Endodermal cell (in vitro differentiated cells): ENCODE data around the gene ADCY2. TPM values are rescaled to one million over a fixed set of nuclear protein-coding genes. Genes with fewer than 3 reads are reported as not detected.

Source experiments
- DNase-seq: peaks from one replicate; pipeline ENCODE4 v3.0.0-alpha.2; 2017
- H3K27ac ChIP-seq: 2 replicates; pipeline ENCODE4 v1.5.1; 2013; ENCODE audit warnings: mild to moderate bottlenecking, low read depth, low read length, moderate library complexity
- H3K27me3 ChIP-seq: 2 replicates; pipeline ENCODE4 v1.6.1; 2013; ENCODE audit warnings: mild to moderate bottlenecking, low read length, moderate library complexity; ENCODE audit not compliant: insufficient read depth, control insufficient read depth, poor library complexity, severe bottlenecking
- H3K36me3 ChIP-seq: 2 replicates; pipeline ENCODE4 v1.7.0; 2013; ENCODE audit warnings: mild to moderate bottlenecking, low read length, moderate library complexity; ENCODE audit not compliant: control insufficient read depth, insufficient read depth
- H3K4me1 ChIP-seq: one replicate; pipeline ENCODE4 v1.7.0; 2013; ENCODE audit warnings: low read length; ENCODE audit not compliant: control insufficient read depth, insufficient read depth
- H3K4me3 ChIP-seq: 2 replicates; pipeline ENCODE4 v1.5.1; 2013; ENCODE audit warnings: mild to moderate bottlenecking, low read length, moderate library complexity
- H3K9ac ChIP-seq: 2 replicates; pipeline ENCODE4 v1.6.1; 2013; ENCODE audit warnings: mild to moderate bottlenecking, low read length, moderate library complexity; ENCODE audit not compliant: poor library complexity, severe bottlenecking; ENCODE audit errors: extremely low read depth
- H3K9me3 ChIP-seq: 2 replicates; pipeline ENCODE4 v1.6.1; 2013; ENCODE audit warnings: mild to moderate bottlenecking, low read length, moderate library complexity; ENCODE audit not compliant: control insufficient read depth
- H3K27ac Mint-ChIP-seq: 2 replicates; pipeline ENCODE4 v1.8.0; 2020; ENCODE audit warnings: mixed read lengths
- H3K27me3 Mint-ChIP-seq: 2 replicates; pipeline ENCODE4 v1.8.0; 2021; ENCODE audit warnings: mild to moderate bottlenecking, mixed read lengths; ENCODE audit not compliant: insufficient read depth
- H3K36me3 Mint-ChIP-seq: 2 replicates; pipeline ENCODE4 v1.8.0; 2020; ENCODE audit warnings: low read depth, mixed read lengths
- H3K4me1 Mint-ChIP-seq: 2 replicates; pipeline ENCODE4 v1.8.0; 2020; ENCODE audit warnings: mixed read lengths
- H3K4me3 Mint-ChIP-seq: 2 replicates; pipeline ENCODE4 v1.8.0; 2020; ENCODE audit warnings: mild to moderate bottlenecking, moderate library complexity, mixed read lengths
- H3K9me3 Mint-ChIP-seq: 2 replicates; pipeline ENCODE4 v1.8.0; 2020; ENCODE audit warnings: mild to moderate bottlenecking, mixed read lengths
- WGBS, 2 experiments: methylation state at CpG; one replicate each; pipeline versions ENCODE4 v1.1.5 to v1.1.7; 2013; ENCODE audit warnings: missing lambda C conversion rate in 2 of 2, mixed read lengths in 1 of 2; ENCODE audit not compliant: insufficient coverage in 1 of 2, insufficient read length in 1 of 2; 5-methylcytosine and 5-hydroxymethylcytosine counted together
- total RNA-seq, 2 donors: library from RNA; stranded (reverse); fragmentation: NEBNext Ultra II Directional in 1 of 2; extraction: Animal tissue kit (Norgen Biotek cat#: 25700) in 1 of 2; gene quantifications; 2 replicates in 1 of 2; 3 replicates in 1 of 2; pipeline ENCODE4 v1.2.1, GENCODE V29; 2021
- TF ChIP-seq, protein P1 (sequence below): fragments of 200-600 bp; sonication (generic); conservative IDR thresholded peaks from 2 replicates; pipeline ENCODE4 v1.5.0; 2021; ENCODE audit warnings: antibody characterized with exemption, mild to moderate bottlenecking

ADCY2 gene
- total RNA-seq, 2 donors from 2014 or later: 61.5 to 63.2 TPM

- TF ChIP-seq, protein P1, sequence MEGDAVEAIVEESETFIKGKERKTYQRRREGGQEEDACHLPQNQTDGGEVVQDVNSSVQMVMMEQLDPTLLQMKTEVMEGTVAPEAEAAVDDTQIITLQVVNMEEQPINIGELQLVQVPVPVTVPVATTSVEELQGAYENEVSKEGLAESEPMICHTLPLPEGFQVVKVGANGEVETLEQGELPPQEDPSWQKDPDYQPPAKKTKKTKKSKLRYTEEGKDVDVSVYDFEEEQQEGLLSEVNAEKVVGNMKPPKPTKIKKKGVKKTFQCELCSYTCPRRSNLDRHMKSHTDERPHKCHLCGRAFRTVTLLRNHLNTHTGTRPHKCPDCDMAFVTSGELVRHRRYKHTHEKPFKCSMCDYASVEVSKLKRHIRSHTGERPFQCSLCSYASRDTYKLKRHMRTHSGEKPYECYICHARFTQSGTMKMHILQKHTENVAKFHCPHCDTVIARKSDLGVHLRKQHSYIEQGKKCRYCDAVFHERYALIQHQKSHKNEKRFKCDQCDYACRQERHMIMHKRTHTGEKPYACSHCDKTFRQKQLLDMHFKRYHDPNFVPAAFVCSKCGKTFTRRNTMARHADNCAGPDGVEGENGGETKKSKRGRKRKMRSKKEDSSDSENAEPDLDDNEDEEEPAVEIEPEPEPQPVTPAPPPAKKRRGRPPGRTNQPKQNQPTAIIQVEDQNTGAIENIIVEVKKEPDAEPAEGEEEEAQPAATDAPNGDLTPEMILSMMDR: no peak
- peak; percentile 81 for DNase-seq
- Histone ChIP-seq H3K9me3 (no peaks in the 10 kb centered on the region), H3K36me3 (no peaks in the 10 kb centered on the region), H3K9ac (no peak overlapping the region), H3K4me1 (peaks cover 4% of the 10 kb centered on the region), H3K4me3 (peak overlapping the region; percentile 79), H3K27me3 (peaks cover 6% of the 10 kb centered on the region), H3K27ac (no peak overlapping the region)
- H3K9me3 Mint-ChIP-seq: no peaks in the 10 kb centered on the region
- peaks cover 7% of the 10 kb centered on the region for H3K27me3 Mint-ChIP-seq
- 86 to 93% methylated on average over 10 to 14 of the region's 14 CpGs for WGBS, 2 experiments
- H3K36me3 Mint-ChIP-seq: no peaks in the 10 kb centered on the region
- H3K27ac Mint-ChIP-seq: no peak overlapping the region
- H3K4me3 Mint-ChIP-seq: peak overlapping the region; percentile 69
- H3K4me1 Mint-ChIP-seq: peaks cover 50% of the 10 kb centered on the region
Observed at GRCh38 chr5:7393921-7394799, 1.8 kb upstream of the ADCY2 start.

- H3K36me3 ChIP-seq: no peaks in the 10 kb centered on the region
- H3K4me3 ChIP-seq: peak overlapping the region; percentile 79
- TF ChIP-seq, protein P1: peak; percentile 76
- Mint-ChIP-seq H3K4me3 (peak overlapping the region; percentile 69), H3K9me3 (no peaks in the 10 kb centered on the region), H3K27ac (no peak overlapping the region), H3K27me3 (peaks cover 7% of the 10 kb centered on the region), H3K4me1 (peaks cover 50% of the 10 kb centered on the region), H3K36me3 (no peaks in the 10 kb centered on the region)
- no peak overlapping the region for H3K27ac ChIP-seq
- H3K27me3 ChIP-seq: peaks cover 6% of the 10 kb centered on the region
- H3K4me1 ChIP-seq: peaks cover 4% of the 10 kb centered on the region
- H3K9ac ChIP-seq: no peak overlapping the region
- DNase-seq: peak; percentile 88
- 14% methylated on average over 13 to 45 of the region's 45 CpGs for whole genome bisulfite sequencing, 2 experiments
- H3K9me3 ChIP-seq: no peaks in the 10 kb centered on the region
Observed at GRCh38 chr5:7394889-7395431, 978 bp upstream of the ADCY2 start.

- Mint-ChIP-seq H3K9me3 (no peaks in the 10 kb centered on the region), H3K27ac (no peak overlapping the region), H3K4me3 (peak overlapping the region; percentile 69), H3K36me3 (no peaks in the 10 kb centered on the region), H3K4me1 (peaks cover 50% of the 10 kb centered on the region), H3K27me3 (peaks cover 7% of the 10 kb centered on the region)
- 2 to 3% methylated on average over 6 to 23 of the region's 31 CpGs for WGBS, 2 experiments
- Histone ChIP-seq H3K27ac (no peak overlapping the region), H3K36me3 (no peaks in the 10 kb centered on the region), H3K4me1 (peaks cover 4% of the 10 kb centered on the region), H3K4me3 (peak overlapping the region; percentile 79), H3K27me3 (peaks cover 6% of the 10 kb centered on the region), H3K9me3 (no peaks in the 10 kb centered on the region), H3K9ac (no peak overlapping the region)
- peak; percentile 84 for DNase-seq
- TF ChIP-seq, protein P1: no peak
Observed at GRCh38 chr5:7395432-7395946, 449 bp upstream of the ADCY2 start.
